ENCODE measurements around the gene HEXIM2. TPM values are rescaled to one million over a fixed set of nuclear protein-coding genes. Genes with fewer than 3 reads are reported as not detected.
"Not testable (repeated sequence)": the region's sequence is repeated elsewhere in the genome, so short reads cannot be mapped to it uniquely, and the experiment has no call there.

The HEXIM2 gene
- total RNA-seq, 1 donor from 2014 or later = 8.4 TPM

DNA sequence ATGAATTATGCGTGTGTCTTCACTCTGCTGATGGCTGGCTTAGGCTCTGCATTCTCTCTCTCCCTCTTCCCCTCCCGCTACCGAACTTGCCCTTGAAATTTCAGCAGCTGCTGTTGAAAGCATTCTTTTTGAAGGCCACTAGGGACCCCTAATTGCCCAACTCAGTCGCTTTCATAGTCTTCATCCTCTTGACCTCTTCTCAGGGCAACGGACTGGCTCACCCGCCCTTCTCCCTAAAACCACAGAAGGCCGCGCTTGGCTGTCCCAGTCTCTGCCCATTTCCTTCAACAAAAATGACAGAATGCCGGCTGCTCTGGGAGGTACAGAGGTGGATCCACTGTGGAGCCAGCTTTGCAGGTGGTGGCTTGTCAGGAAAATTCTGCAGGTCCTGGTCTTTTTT lies 39.0 kb downstream of the HEXIM2 start:
- H3K27ac Mint-ChIP-seq (ENCODE audit: unreplicated experiment) = no peak overlapping the region
- peak; percentile 35 for DNase-seq
- TF ChIP-seq, protein P1, sequence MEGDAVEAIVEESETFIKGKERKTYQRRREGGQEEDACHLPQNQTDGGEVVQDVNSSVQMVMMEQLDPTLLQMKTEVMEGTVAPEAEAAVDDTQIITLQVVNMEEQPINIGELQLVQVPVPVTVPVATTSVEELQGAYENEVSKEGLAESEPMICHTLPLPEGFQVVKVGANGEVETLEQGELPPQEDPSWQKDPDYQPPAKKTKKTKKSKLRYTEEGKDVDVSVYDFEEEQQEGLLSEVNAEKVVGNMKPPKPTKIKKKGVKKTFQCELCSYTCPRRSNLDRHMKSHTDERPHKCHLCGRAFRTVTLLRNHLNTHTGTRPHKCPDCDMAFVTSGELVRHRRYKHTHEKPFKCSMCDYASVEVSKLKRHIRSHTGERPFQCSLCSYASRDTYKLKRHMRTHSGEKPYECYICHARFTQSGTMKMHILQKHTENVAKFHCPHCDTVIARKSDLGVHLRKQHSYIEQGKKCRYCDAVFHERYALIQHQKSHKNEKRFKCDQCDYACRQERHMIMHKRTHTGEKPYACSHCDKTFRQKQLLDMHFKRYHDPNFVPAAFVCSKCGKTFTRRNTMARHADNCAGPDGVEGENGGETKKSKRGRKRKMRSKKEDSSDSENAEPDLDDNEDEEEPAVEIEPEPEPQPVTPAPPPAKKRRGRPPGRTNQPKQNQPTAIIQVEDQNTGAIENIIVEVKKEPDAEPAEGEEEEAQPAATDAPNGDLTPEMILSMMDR (IDR thresholded peaks at IDR 0.05; ENCODE audit: partially characterized antibody, unreplicated experiment) = no peak
- peaks cover 1% of the 10 kb centered on the region for H3K27me3 Mint-ChIP-seq (ENCODE audit: unreplicated experiment)
- H3K36me3 Mint-ChIP-seq (ENCODE audit: unreplicated experiment) = no peaks in the 10 kb centered on the region
- H3K4me3 Mint-ChIP-seq (ENCODE audit: unreplicated experiment) = no peak overlapping the region
- peaks cover 2% of the 10 kb centered on the region for H3K4me1 Mint-ChIP-seq (ENCODE audit: low read depth, unreplicated experiment)
- peaks cover 6% of the 10 kb centered on the region for H3K9me3 Mint-ChIP-seq (ENCODE audit: unreplicated experiment)

DNA sequence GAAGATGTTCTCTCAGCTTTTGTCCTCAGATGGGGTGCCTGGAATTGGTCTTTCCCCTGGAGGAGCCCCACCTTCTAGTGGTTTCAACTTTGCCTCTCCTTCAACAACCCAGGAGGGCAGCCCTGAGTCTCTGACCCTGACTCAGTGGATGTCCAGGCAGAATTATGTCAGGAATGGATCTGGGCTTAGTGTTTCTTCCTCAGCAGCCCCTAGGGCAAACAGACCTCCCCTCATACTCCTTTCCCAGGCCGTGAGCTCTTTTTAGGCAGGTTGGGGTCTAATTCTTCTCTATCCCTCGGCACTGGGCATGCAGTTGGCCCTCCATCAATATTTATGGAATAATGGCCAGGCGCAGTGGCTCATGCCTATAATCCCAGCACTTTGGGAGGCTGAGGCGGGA lies 39.8 kb downstream of the HEXIM2 start:
- Mint-ChIP-seq H3K9me3 (ENCODE audit: unreplicated experiment) (peaks cover 6% of the 10 kb centered on the region), H3K36me3 (ENCODE audit: unreplicated experiment) (no peaks in the 10 kb centered on the region), H3K4me1 (ENCODE audit: low read depth, unreplicated experiment) (peaks cover 2% of the 10 kb centered on the region), H3K4me3 (ENCODE audit: unreplicated experiment) (no peak overlapping the region), H3K27me3 (ENCODE audit: unreplicated experiment) (peaks cover 1% of the 10 kb centered on the region), H3K27ac (ENCODE audit: unreplicated experiment) (no peak overlapping the region)
- no peak for DNase-seq
- TF ChIP-seq, protein P1 (IDR thresholded peaks at IDR 0.05; ENCODE audit: partially characterized antibody, unreplicated experiment) = no peak

DNA sequence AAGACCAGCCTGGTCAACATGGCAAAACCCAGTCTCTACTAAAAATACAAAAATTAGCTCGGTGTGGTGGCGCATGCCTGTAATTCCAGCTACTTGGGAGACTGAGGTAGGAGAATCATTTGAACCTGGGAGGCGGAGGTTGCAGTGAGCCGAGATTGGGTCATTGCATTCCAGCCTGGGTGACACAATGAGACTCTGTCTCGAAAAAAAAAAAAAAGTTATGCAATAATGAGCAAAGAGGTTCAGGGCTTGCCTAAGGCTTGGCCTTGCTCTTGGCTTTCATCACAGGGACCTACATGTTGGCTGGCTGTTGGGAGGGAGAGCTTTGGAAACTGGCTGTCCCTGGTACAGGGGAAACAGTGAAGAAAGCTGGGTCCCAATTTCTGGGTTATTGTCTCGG lies 40.2 kb downstream of the HEXIM2 start:
- H3K27ac Mint-ChIP-seq (ENCODE audit: unreplicated experiment); H3K4me1 Mint-ChIP-seq (ENCODE audit: low read depth, unreplicated experiment); H3K36me3 Mint-ChIP-seq (ENCODE audit: unreplicated experiment): not testable (repeated sequence)

DNA sequence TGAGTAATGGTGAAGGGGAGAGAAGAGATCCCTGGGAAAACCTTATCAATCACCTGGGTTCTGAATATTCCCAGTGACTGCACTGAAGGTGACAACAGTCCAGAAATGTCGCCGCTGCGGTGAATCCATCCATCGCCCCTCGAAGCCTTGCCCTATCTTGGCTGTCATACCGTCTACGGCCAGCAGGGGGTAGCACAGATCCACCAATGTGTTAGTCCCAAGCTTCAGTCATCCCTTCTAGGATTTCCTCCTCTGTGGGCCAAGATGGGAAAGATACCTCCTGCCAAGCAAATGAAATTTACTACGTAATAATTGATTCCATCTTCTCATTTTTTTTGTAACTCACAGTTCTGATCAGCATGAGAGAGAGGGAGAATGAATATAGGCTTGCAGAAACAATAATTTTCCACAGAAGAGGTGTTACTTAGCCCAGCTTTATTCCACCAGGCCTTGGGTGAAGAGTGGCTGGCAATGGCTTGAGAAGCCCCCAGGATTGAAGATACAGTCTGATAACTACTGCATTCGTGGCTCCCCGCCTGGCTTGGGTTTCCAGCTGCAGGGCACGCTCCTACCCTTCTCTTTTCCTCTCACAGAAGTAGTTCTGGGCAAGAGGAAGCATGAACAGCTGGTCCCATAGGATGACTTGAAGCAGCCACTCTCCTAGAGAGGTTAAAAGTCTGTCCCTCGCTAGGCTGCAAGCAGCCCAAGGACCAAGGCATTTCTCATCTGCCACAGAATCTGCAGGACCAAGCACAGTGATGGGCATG lies 57.4 kb downstream of the HEXIM2 start:
- Mint-ChIP-seq H3K36me3 (ENCODE audit: unreplicated experiment) (no peaks in the 10 kb centered on the region), H3K27me3 (ENCODE audit: unreplicated experiment) (peaks cover 11% of the 10 kb centered on the region), H3K9me3 (ENCODE audit: unreplicated experiment) (peaks cover 4% of the 10 kb centered on the region), H3K4me3 (ENCODE audit: unreplicated experiment) (no peak overlapping the region), H3K4me1 (ENCODE audit: low read depth, unreplicated experiment) (peaks cover 18% of the 10 kb centered on the region), H3K27ac (ENCODE audit: unreplicated experiment) (no peak overlapping the region)
- DNase-seq = peak; percentile 96
- TF ChIP-seq, protein P1 (IDR thresholded peaks at IDR 0.05; ENCODE audit: partially characterized antibody, unreplicated experiment) = peak; percentile 96

More for the DNA sequence above, 40.2 kb downstream of the HEXIM2 start:
- not testable (repeated sequence) for DNase-seq; H3K9me3 Mint-ChIP-seq (ENCODE audit: unreplicated experiment); H3K4me3 Mint-ChIP-seq (ENCODE audit: unreplicated experiment); H3K27me3 Mint-ChIP-seq (ENCODE audit: unreplicated experiment)

Small RNAs within 50 kb of the gene (microRNA-seq; reads per million reads assigned to microRNA genes)
- not detected for gene MIR6784 (ENCODE audit: unreplicated experiment)

Other genes starting within 250 kb of the HEXIM2 start
- not detected for gene GFAP, start 246.4 kb upstream of the HEXIM2 start, total RNA-seq (ENCODE audit: unreplicated experiment)
- gene KIF18B, start 214.1 kb upstream of the HEXIM2 start, total RNA-seq (ENCODE audit: unreplicated experiment) = 7.4 TPM
- 14.6 TPM for gene C1QL1, start 193.6 kb upstream of the HEXIM2 start, total RNA-seq (ENCODE audit: unreplicated experiment)
- 39.9 TPM for gene DCAKD, start 110.2 kb upstream of the HEXIM2 start, total RNA-seq (ENCODE audit: unreplicated experiment)
- gene NMT1, start 100.6 kb upstream of the HEXIM2 start, total RNA-seq (ENCODE audit: unreplicated experiment) = 96.5 TPM
- 6.2 TPM for gene PLCD3, start 29.4 kb upstream of the HEXIM2 start, total RNA-seq (ENCODE audit: unreplicated experiment)
- gene ACBD4, start 26.2 kb upstream of the HEXIM2 start, total RNA-seq (ENCODE audit: unreplicated experiment) = 3.7 TPM
- gene HEXIM1, start 13.4 kb upstream of the HEXIM2 start, total RNA-seq (ENCODE audit: unreplicated experiment) = 13.0 TPM
- 24.2 TPM for gene FMNL1, start 60.0 kb downstream of the HEXIM2 start, total RNA-seq (ENCODE audit: unreplicated experiment)
- not detected for gene SPATA32, start 100.2 kb downstream of the HEXIM2 start, total RNA-seq (ENCODE audit: unreplicated experiment)
- gene MAP3K14, start 155.1 kb downstream of the HEXIM2 start, total RNA-seq (ENCODE audit: unreplicated experiment) = 5.7 TPM

Measured in glutamatergic neuron (in vitro differentiated cells).